ENCODE measurements around the gene GPR62.

GPR62 gene

GRCh38 chr3:51955893-51956770 lies 951 bp downstream of the GPR62 start:
- DNase-seq (ENCODE audit: low read depth), result peak; percentile 58

- DNase-seq (ENCODE audit: low read depth), result no peak
Measured at GRCh38 chr3:51957520-51958205, 2.5 kb downstream of the GPR62 start.

- no peak for DNase-seq (ENCODE audit: low read depth)
Measured at GRCh38 chr3:51958603-51959521, 3.7 kb downstream of the GPR62 start.

DNA sequence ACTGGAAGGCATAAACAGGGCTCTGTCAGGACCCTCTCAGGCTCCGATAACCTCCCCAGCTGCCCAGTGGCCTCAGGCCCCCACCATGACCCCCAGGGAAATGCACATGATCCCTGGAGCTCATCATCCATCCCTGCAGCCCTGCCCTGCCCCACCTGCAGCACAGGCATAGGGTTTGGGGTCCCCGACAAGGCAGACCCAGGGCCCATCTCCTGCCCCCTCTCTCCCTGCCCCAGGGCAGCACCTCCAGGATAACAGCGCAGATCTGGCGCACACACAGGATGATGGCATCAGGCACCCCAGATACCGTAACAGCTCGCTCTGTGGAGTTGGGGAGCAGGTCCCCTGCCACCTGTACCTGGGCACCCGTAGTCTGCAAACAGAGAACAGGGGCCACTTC lies 4.5 kb downstream of the GPR62 start:
- no peak for DNase-seq (ENCODE audit: low read depth)

GRCh38 chr3:51960386-51960785 lies 5.2 kb downstream of the GPR62 start:
- no peak for DNase-seq (ENCODE audit: low read depth)

DNA sequence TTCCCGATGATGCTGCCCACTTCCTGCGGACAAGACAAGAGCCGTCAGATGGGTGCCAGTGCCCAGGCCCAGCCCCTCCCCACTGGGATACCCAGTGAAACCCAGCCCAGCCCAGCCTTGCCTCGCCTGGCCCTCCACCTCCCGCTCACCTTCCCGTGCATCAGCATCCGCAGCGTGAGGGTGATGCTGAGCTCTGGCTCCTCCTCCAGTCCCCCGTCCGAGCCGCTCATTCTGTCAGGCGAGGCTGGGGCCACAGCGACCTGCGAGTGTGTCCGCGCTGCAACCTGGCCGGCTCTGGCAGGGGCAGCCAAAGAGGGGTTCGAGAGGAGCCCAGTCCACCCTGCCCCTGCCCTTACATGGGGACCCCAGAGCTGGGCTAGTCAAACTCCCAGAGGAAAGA lies 5.8 kb downstream of the GPR62 start:
- no peak for DNase-seq (ENCODE audit: low read depth)

DNA sequence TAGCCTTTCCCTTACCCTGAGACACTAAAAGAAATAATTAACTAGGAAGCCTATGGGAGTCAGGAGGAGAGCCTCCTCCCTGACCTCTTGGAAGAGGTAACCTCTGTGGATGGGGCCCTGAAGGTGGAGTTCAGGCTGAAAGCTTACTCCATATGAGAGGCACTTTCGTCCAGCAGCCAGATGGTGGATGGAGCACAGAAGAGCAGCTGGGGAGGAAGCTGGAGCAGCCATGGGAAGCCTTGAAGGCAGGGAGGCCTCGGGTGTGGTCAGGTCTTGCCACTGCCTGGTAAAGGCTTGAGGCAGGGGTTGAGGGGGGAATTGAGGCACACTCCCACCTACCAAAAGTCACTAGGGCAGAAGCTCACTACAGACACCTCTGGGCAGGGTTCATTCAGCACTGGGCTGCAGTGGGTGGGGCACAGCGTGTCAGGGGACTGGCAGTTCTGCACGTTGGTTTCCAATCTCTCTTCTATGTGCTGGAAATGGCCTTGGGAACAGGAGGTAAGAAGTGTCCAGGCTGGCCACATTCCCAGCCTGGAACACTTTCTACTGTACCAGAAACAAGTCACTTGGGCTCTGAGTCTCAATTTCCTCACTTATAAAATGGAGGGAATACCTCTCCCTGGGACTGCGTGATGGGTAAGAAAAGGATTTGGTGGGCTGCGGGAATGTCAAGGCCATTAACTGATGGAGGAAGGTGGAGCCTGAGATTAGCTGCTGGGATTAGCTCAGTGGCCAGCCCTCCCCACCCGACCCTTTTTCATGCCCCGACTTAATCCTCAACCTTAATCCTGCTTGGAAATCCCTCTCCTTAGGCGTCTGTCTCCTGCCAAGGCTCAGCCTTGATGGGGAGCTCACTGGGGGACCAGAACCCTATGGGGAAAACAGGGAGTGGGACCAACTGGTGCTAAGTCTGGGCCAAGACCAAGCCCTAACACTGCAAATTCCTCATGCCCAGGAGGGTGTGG lies 6.7 kb downstream of the GPR62 start:
- DNase-seq (ENCODE audit: low read depth), result no peak

DNA sequence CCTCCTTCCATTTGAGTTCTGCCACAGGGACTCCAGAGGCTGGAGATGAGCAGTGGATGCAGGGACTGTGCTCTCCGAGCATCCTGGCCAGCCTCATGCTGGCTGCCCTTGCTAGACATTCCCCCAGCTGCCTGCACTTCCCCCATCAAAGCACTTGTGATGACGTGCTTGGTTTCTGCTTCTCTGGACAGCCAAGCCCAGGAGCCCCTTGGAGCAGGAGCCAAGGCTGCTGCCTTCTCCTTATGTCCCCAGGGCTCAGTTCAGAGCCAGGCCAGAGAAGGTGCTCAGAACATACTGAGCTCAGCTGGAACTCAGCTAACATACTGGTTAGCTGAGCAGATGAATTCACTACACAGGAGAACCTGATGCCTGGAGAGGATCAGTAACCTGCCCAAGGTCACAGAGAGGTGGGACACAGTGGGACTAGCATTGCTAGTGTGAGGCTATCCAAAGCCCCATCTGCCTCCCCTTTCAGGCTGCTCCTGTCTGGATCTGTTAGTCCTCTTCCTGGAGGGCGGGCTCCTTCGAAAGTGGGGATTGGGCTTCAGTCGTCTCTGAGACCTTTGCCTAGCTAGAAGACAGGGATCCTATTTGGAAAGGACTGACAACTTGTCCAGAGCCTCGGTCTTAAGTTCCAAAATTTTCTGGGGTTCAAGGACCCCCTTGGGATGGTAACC lies 7.8 kb downstream of the GPR62 start:
- peak; percentile 12 for DNase-seq (ENCODE audit: low read depth)

- DNase-seq (ENCODE audit: low read depth), result no peak
Measured at GRCh38 chr3:51963951-51964451, 8.8 kb downstream of the GPR62 start.

GRCh38 chr3:51964521-51964920 lies 9.3 kb downstream of the GPR62 start:
- no peak for DNase-seq (ENCODE audit: low read depth)

GRCh38 chr3:51966016-51966415 lies 10.8 kb downstream of the GPR62 start:
- DNase-seq (ENCODE audit: low read depth), result no peak

DNA sequence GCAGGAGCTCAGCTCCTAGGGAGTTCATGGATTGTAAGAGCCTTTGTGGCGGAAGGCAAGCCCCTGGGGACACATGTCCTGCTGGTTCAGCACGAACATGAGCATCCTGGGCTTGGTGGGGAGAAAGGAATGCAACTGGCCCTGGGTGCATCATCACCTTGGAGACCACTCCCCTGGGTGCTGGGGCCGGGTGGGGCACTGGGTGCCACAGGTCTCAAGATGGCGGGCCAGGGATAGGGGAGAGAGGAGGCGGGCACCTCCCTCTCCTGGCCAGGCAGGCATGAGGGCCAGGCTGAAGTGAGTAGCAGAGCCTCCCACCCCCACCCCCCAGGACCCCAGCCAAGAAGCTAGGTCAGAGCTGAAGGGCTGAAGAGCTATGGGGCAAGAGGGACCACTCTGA lies 11.3 kb downstream of the GPR62 start:
- DNase-seq (ENCODE audit: low read depth), result no peak

- DNase-seq (ENCODE audit: low read depth), result no peak
Measured at GRCh38 chr3:51966922-51967383, 11.8 kb downstream of the GPR62 start.

DNA sequence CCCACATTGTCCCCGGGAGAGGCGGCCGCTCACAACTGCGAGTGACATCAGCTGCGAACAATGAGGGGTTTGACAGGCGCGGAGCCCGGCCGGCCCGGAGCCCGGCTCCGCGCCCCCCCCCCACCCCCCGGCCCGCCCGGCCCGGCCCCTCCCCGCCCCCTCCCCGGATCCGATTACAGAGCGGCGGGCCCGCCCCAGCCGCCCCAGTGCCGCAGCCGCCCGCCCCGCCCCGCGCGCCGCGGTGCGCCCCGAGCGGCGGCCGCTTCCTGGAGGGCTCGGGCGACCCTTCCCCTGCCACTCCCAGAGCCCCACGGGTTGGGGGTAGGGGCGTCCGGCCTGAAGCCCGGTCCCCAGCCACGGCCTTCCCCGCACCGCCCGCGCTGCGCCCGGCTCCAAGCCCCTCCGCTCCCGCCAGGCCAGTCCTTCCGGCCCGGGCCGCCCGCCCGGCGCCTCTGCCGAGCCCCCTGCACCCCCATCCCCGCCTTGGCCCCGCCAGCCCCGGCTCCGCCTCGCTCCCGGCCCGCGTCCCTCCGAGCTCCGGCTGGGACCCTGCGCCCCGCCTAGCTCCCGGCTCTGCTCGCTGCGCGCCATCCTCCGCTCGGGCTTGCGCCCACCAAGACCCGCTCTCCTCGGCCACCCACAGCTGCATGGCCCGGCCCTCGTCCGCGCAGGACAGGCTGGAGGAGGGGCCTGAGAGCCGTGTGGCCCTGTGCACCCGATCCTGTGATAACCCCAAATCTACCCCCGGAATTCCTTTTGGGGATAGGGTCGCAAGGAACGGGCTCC lies 12.4 kb downstream of the GPR62 start, which contains the start of gene PCBP4:
Gene PCBP4 (minus strand): TSS at position 71 of the 786 bp plus-strand sequence. CDS start 6,214 bp downstream, outside the sequence.
- peak; percentile 24 for DNase-seq (ENCODE audit: low read depth)

- no peak for DNase-seq (ENCODE audit: low read depth)
Measured at GRCh38 chr3:51968170-51968775, 13.1 kb downstream of the GPR62 start.

DNA sequence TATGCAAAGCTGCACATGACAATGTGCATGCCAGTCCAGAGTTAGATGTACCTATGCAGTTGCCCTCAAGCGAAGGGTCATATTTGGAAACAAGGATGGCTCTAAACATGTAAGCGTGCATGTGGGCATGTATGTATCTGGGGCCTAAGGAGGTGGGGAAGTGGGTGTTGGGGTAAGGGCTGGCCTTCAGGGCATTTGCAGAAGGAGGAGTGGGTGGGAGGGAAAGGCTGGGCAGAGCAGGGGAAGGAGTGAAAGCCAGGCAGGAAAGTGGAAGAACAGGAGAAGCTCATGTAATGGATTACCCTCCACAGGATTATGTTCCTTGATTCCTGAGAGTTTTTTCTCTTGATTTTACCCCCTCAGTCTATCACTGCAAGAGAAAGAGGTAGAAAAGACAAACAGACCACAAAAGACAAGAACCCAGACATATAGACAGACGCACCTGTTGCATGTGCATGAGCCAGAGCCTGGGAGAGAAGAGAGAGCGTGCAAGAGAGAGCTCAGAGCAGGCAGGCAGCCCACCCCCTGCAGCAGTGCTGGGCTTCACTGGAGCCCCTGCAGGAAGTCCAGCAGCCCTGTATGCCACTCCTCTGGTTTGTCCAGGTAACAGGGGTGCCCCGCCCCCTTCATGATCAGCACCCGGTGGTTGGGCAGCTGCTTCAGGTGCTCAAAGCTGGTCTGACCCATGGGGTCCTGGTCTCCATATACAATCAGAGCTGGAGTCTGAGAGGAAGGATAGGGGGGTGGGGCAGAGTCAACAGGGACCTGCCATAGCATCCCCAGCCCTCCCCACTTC lies 13.9 kb downstream of the GPR62 start:
- DNase-seq (ENCODE audit: low read depth), result no peak

GRCh38 chr3:51969841-51970240 lies 14.7 kb downstream of the GPR62 start:
- DNase-seq (ENCODE audit: low read depth), result no peak
